Keratinocyte (primary cell): ENCODE measurements around the gene OLFML1. TPM values are rescaled to one million over a fixed set of nuclear protein-coding genes. Genes with fewer than 3 reads are reported as not detected.

ENCODE experiments used
- DNase-seq: peaks from one replicate; pipeline ENCODE4 v3.0.0-alpha.2; 2011; ENCODE audit warnings: low read depth, missing footprints, low spot score
- FAIRE-seq: peaks from 2 replicates; lab custom pipeline; 2011; peaks lifted over from hg19 to GRCh38; lab: Jason Lieb, UNC
- H2AFZ ChIP-seq: 2 replicates; pipeline ENCODE4 v1.6.0; 2012; ENCODE audit warnings: low read length, control low read depth, inconsistent platforms; ENCODE audit not compliant: control insufficient read depth
- H3K27ac ChIP-seq: 2 replicates; pipeline ENCODE4 v1.5.1; 2011; ENCODE audit warnings: low read length; ENCODE audit not compliant: control insufficient read depth, insufficient read depth
- H3K27me3 ChIP-seq: 3 replicates; pipeline ENCODE4 v1.6.0; 2011; ENCODE audit warnings: low read length; ENCODE audit not compliant: control insufficient read depth, insufficient read depth; ENCODE audit errors: extremely low read depth
- H3K36me3 ChIP-seq, 2 experiments: 2 replicates in 1 of 2; 3 replicates in 1 of 2; pipeline ENCODE4 v1.5.1; 2011; ENCODE audit warnings: low read length in 2 of 2, mild to moderate bottlenecking in 1 of 2; ENCODE audit not compliant: control insufficient read depth in 2 of 2, insufficient read depth in 2 of 2; ENCODE audit errors: extremely low read depth in 1 of 2
- H3K4me1 ChIP-seq: 3 replicates; pipeline ENCODE4 v1.5.1; 2011; ENCODE audit warnings: low read length; ENCODE audit not compliant: control insufficient read depth, insufficient read depth; ENCODE audit errors: extremely low read depth
- H3K4me2 ChIP-seq: 3 replicates; pipeline ENCODE4 v1.6.0; 2011; ENCODE audit warnings: low read depth, low read length; ENCODE audit not compliant: control insufficient read depth, insufficient read depth; ENCODE audit errors: extremely low read depth
- H3K4me3 ChIP-seq, 3 experiments: fragments of 200-600 bp in 1 of 3; sonication (generic) in 1 of 3; 2 replicates in 2 of 3; 3 replicates in 1 of 3; pipeline ENCODE4 v1.5.1; 2011 to 2016; ENCODE audit warnings: low read length in 3 of 3, mild to moderate bottlenecking in 3 of 3, control low read depth in 2 of 3, inconsistent platforms in 1 of 3, low read depth in 1 of 3, mixed read lengths in 1 of 3, mixed run types in 1 of 3, moderate library complexity in 1 of 3; ENCODE audit not compliant: control insufficient read depth in 2 of 3, insufficient read depth in 2 of 3; ENCODE audit errors: extremely low read depth in 1 of 3
- H3K79me2 ChIP-seq: 2 replicates; pipeline ENCODE4 v1.6.0; 2012; ENCODE audit warnings: low read length; ENCODE audit not compliant: control insufficient read depth, insufficient read depth
- H3K9ac ChIP-seq: 3 replicates; pipeline ENCODE4 v1.6.0; 2011; ENCODE audit warnings: low read length; ENCODE audit not compliant: control insufficient read depth, insufficient read depth; ENCODE audit errors: extremely low read depth
- H3K9me1 ChIP-seq: 3 replicates; pipeline ENCODE4 v1.6.0; 2011; ENCODE audit warnings: low read length; ENCODE audit not compliant: control insufficient read depth, insufficient read depth; ENCODE audit errors: extremely low read depth
- H3K9me3 ChIP-seq: 2 replicates; pipeline ENCODE4 v1.5.1; 2012; ENCODE audit warnings: low read depth, low read length; ENCODE audit not compliant: control insufficient read depth
- H4K20me1 ChIP-seq: 3 replicates; pipeline ENCODE4 v1.6.0; 2011; ENCODE audit warnings: low read length; ENCODE audit not compliant: control insufficient read depth, insufficient read depth; ENCODE audit errors: extremely low read depth
- CTCF ChIP-seq, 3 experiments: IDR thresholded peaks in 1 of 3; conservative IDR thresholded peaks in 1 of 3; optimal IDR thresholded peaks in 1 of 3; 2 replicates in 2 of 3; 3 replicates in 1 of 3; pipeline versions ENCODE3 to v1.5.1; 2011; ENCODE audit warnings: low read length in 3 of 3, mild to moderate bottlenecking in 3 of 3, moderate library complexity in 2 of 3, control low read depth in 1 of 3, inconsistent platforms in 1 of 3; ENCODE audit not compliant: insufficient read depth in 2 of 3; ENCODE audit errors: extremely low read depth in 1 of 3
- EZH2 ChIP-seq: IDR thresholded peaks from one replicate; pipeline ENCODE4 v1.6.1; 2012; ENCODE audit warnings: inconsistent platforms, mild to moderate bottlenecking, low read length, moderate library complexity
- dilution Hi-C: fragments of 300-500 bp; cut with MboI; formaldehyde crosslinking; loops from one replicate; pipeline ENCODE4 v1.7.0; 2020; ENCODE audit warnings: low sequenced_read_pairs; ENCODE audit not compliant: extremely low pct_ligation_motif_present
- polyA plus RNA-seq, 5 experiments: library from polyadenylated mRNA; depleted of rRNA in 3 of 5; stranded (reverse) in 3 of 5; stranded (forward) in 1 of 5; unstranded in 1 of 5; fragments of >200 nt; gene quantifications; 1 replicate in 1 of 5; 2 replicates in 3 of 5; 3 replicates in 1 of 5; pipeline versions ENCODE4 v1.2.1 to v1.2.3, GENCODE V29; 2011 to 2012; ENCODE audit warnings: missing spikeins in 2 of 5, low read depth in 1 of 5, low replicate concordance in 1 of 5

The OLFML1 gene
- polyA plus RNA-seq, 1 donor (not counting 4 experiments of a cell fraction or from before 2014, with no cell fraction given): not detected

GRCh38 chr11:7558046-7558445 is 72.7 kb downstream of the OLFML1 start:
- Histone ChIP-seq H3K36me3 (no peaks in the 10 kb centered on the region), H3K9me1 (no peaks in the 10 kb centered on the region), H3K27me3 (no peaks in the 10 kb centered on the region), H3K9ac (no peak overlapping the region), H3K79me2 (no peaks in the 10 kb centered on the region), H3K9me3 (no peaks in the 10 kb centered on the region), H2AFZ (no peak overlapping the region), H3K4me3 (no peak overlapping the region), H3K27ac (no peak overlapping the region), H3K4me2 (no peak overlapping the region), H3K4me1 (no peaks in the 10 kb centered on the region), H4K20me1 (no peaks in the 10 kb centered on the region)
- TF ChIP-seq EZH2 (no peak), CTCF (optimal IDR thresholded peaks at IDR 0.05 in 1 of 3, IDR thresholded peaks at IDR 0.05 in 1 of 3, conservative IDR thresholded peaks at IDR 0.05 in 1 of 3; ENCODE audit: extremely low read depth in 1 of 3, insufficient read depth in 2 of 3, low read length in 3 of 3) (no peak)
- FAIRE-seq (no peak), DNase-seq (no peak)
- dilution Hi-C loops: no loop called here

GRCh38 chr11:7559398-7560283 is 74.3 kb downstream of the OLFML1 start:
- dilution Hi-C loops: no loop called here
- Histone ChIP-seq H2AFZ (no peak overlapping the region), H3K9ac (no peak overlapping the region), H3K4me3 (no peak overlapping the region), H3K27me3 (no peaks in the 10 kb centered on the region), H3K9me3 (no peaks in the 10 kb centered on the region), H3K4me1 (no peaks in the 10 kb centered on the region), H3K27ac (no peak overlapping the region), H3K36me3 (no peaks in the 10 kb centered on the region), H3K9me1 (no peaks in the 10 kb centered on the region), H4K20me1 (no peaks in the 10 kb centered on the region), H3K79me2 (no peaks in the 10 kb centered on the region), H3K4me2 (no peak overlapping the region)
- DNase-seq (no peak), FAIRE-seq (no peak)
- TF ChIP-seq CTCF (optimal IDR thresholded peaks at IDR 0.05 in 1 of 3, IDR thresholded peaks at IDR 0.05 in 1 of 3, conservative IDR thresholded peaks at IDR 0.05 in 1 of 3; ENCODE audit: extremely low read depth in 1 of 3, insufficient read depth in 2 of 3, low read length in 3 of 3): no peak
- no peak for TF ChIP-seq EZH2

Other genes starting within 250 kb of the OLFML1 start
- gene SYT9, start 233.6 kb upstream of the OLFML1 start, polyA plus RNA-seq: not detected in 3 replicates
- 6.8 to 11.0 TPM (median 11.0 TPM) in 3 replicates for gene PPFIBP2, start 28.5 kb downstream of the OLFML1 start, polyA plus RNA-seq
- 24.7 to 37.0 TPM (median 34.3 TPM) in 3 replicates for gene CYB5R2, start 188.0 kb downstream of the OLFML1 start, polyA plus RNA-seq
- 1.7 to 8.1 TPM (median 2.8 TPM) in 3 replicates for gene OVCH2, start 221.0 kb downstream of the OLFML1 start, polyA plus RNA-seq